Anterior cingulate cortex (tissue), 58 donors: ENCODE results near the gene SMG1.
"Not testable (repeated sequence)": the region's sequence is repeated elsewhere in the genome, so short reads cannot be mapped to it uniquely, and the experiment has no call there.

Source experiments
- DNase-seq, 58 donors: peaks; one replicate each; lab custom pipeline; 2025; lab: John Stamatoyannopoulos, UW

SMG1 gene

DNA sequence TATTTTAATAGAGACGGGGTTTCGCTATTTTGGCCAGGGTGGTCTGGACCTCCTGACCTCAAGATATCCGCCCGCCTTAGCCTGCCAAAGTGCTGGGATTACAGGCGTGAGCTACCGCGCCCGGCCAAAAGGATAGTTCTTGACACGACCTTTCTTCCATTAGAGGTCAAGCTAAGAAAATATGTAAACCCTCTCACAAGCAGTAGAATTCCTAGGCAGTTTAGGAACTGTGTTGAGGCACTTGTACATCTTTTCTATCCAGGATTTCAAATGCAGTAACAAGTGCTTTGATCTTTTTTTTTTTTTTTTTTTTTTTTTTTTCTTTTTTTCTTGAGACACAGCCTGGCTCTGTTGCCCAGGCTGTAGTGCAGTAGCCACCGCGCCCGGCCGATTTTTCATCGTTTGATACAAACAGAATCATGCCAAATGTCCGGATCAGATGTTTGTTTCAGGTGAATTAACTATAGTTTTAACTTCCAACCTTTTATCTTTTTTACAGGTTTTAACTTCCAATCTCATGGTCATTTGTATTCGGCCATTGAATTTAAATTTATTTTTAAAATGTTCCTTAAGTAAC, 123.4 kb downstream of the SMG1 start:
- DNase-seq = no peak

DNA sequence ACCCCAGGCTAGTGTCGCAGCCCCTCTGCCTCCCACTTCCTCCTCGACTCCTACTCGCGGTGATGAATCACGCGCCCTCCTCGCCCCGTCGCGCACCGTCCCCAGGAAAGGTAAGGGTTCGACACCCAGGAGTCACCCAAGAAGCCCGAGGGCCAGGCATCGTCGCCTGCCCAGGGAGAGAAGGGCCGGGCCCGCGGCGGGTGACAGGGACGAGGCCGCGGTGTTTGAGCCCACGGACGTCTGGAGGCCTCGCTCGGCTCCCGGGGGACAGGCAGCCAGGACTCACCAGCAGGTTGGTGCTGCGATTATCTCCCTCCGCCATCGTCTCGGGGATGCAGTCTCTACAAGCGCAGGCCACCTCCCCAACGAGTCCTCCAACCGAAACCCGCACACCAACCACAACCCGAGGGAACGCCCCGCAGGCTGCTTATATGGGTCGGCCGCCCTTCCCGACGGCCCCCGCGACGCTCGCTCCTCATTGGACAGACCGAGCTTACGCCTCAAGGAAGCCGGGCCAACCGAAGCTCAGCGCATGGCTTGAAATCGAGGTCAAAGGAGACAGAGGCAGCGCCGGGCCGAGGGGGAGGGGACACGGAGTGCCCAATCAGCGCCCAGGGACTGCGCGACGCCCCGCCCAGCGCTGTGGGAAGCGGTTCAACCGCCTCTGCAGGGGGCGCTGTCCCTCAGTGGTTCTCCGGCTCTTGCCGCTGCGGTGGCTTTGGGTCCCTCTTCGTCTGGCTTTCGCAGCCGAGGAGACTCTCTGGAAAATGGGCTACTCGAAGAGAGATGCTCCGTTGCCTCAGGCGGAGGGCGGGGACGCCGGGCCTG, 124.8 kb downstream of the SMG1 start, which contains the start of gene ARL6IP1:
Gene ARL6IP1, minus strand, starts transcription at position 405 of the 828 bp plus-strand sequence. Its CDS starts 83 bp downstream, at position 322.
- peak; percentile 88 to 99 (median 99) for DNase-seq

DNA sequence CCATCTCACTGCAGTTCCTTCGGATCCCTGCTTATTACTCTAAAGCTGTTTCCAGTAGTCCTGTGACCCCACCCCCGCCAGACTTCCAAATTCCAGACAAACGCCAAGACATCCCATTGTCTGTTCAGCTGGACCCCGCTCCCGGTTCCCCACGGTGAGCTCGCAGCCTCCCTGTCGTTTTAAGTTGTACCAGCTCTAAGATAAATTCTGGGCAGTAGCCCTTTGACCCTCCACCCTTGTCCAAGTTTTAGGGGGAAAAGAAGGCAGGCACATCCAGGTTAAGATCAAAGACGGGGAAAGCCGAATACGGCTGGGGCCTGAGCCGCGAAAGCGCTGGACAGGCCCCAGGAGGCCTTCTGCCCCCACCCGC, 125.4 kb downstream of the SMG1 start:
- DNase-seq = peak in 3 of 58 donors; percentile 13 to 30 (median 19)

DNA sequence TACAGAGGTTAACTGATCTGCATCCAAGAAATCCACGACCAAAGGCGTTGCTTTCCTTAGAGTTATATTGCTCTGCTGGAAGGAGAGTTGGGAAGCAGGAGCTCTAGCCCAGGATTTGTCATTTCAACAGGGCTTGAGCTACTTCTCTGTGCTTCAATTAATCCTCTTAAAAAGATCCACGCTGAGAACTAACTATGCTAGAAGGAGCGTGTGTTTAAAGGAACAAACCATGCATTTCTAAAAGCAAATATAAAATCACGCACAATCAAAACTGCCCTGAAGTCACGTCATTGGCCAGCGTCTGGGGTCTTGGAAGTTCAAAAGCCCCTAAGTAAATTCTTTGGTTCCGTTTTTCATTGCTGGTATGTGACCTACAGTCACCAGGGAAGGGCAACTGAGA, 125.9 kb downstream of the SMG1 start:
- DNase-seq = no peak

DNA sequence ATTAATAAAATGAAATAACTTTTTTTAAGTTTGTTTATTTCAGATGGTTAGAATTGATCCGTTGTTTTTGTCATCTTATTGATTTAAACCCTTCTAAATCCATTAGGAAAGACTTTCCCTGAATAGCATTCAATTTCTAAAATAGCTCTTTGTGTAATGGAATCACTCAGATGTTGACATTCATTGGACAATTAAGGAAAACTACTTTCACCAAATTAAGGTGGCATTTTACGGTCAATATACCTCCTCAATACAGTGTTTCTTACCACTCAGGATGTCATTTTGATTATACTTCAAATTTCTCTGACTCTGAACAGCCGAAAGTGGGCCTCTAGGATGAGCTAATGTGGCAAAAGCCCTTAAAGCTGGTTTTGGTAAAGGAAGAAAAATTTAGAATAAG, 126.7 kb downstream of the SMG1 start:
- no peak for DNase-seq

DNA sequence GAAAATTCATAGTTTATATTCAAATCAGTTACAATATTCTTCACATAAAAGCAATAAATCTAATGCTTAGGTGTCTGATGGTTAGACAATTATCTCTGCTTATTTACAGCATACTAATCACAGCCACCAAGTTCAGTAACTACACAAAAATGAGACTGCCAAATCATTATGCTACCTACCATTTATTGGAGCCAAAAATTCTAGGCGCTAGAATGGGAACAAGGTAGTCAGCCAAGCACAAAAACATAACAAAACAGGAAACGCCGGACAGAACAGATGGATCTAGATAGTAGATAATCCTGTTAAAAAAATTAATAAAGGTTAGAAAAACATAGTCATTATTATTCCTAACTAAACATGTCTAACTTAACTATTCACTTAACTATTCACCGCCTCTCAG, 128.5 kb downstream of the SMG1 start:
- DNase-seq = no peak

DNA sequence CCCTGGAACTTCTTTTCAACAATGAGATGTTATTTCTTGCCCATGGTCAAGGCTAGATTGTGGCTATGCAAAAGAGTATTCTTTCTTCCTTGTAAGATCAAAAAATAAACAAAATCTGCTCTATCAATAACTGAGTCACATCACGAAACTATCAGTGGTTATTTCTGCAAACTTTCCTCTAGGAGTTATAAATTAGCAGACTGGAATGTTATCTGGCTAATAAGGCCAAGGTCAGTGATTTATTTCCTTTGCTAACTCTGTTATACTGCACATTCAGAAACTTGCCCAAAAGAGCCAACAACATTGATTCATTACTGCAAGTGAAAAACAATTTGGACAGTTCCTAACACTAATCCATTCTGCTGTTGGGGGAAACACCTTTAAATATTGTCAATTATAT, 129.8 kb downstream of the SMG1 start:
- no peak for DNase-seq

DNA sequence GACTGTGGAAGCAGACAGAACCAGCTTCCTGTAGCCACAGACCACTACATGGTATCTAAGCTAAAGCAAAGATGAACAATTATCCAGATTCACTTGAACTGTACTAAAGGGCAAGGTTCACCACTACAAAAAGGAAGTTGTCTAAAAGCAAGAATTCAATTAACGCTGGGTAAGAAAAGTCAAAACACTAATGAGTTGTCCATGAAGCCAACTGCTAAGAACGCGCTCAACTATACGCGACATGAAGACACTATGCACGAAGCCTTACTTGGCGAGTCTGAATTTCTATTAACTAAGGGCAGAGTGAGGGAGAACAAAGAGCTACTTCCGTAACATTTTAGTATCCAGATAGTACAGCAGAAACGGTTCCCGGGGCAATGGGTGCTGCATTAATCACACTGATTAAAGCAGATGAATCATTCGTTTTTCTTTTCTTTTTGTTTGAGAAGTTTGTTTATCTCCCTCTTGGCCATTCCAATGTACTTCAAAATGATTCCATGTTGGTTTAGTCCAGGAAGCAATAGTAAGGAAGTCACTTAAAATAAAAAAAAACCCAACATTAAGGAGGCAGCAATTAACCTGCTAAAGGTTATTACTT, 133.3 kb downstream of the SMG1 start:
- no peak for DNase-seq

DNA sequence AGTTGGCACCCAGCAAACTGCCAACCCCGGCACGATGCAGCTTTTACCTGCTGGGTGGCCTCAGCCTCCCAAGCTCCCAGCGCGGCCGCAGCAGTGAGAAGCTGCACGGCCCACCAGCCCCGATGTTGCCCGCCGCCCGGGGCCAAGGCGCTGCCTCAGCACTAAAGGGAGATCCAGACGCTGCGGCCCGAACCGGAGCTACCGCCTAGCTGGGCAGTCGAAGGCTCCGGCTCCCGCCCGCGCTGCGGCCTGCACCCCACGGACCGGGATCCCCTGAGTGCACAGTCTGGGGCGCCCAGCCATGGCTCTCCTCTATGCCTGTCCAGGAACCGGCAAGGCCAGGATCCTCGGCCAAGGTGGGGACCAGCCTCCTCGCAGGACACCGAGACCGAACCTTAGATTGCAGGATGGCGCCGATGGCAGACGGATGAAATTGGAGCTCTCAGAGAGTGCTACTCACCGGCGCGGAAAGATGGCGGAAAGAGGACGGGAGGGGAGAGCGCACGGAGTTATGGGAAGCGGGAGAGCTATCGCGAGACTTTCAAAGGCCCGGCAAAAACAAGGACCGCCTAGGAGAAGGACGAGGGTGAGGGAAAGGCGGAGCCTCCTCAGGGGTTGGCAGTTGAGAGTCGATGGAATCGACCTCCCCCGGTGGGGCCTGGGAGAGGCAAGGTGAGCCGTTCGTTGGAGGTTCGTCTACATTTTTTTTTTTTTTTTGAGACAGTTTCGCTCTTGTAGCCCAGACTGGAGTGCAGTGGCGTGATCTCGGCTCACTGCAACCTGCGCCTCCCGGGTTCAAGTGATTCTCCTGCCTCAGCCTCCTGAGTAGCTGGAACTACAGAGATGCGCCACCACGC, 136.1 kb downstream of the SMG1 start, which contains the start of gene RPS15A:
Gene RPS15A, minus strand, starts transcription at position 485 of the 857 bp plus-strand sequence. CDS start 1,221 bp downstream, outside the sequence.
- peak; percentile 39 to 95 (median 89) for DNase-seq

DNA sequence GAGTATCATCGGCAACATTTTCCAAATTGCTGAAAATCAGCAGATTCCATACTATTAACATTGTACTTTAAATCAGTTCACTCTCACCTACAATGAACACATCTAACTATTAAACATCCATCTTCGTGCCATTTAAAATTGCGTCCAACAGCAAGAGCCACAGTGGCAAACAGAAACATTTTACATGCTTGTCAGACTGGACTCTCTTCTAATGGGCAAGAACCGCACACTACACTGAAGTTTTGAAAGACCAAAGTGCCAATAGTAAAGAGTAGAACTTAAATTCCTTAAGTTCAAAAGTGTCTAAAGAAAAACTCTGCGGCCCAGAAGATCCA, 136.7 kb downstream of the SMG1 start:
- no peak for DNase-seq

DNA sequence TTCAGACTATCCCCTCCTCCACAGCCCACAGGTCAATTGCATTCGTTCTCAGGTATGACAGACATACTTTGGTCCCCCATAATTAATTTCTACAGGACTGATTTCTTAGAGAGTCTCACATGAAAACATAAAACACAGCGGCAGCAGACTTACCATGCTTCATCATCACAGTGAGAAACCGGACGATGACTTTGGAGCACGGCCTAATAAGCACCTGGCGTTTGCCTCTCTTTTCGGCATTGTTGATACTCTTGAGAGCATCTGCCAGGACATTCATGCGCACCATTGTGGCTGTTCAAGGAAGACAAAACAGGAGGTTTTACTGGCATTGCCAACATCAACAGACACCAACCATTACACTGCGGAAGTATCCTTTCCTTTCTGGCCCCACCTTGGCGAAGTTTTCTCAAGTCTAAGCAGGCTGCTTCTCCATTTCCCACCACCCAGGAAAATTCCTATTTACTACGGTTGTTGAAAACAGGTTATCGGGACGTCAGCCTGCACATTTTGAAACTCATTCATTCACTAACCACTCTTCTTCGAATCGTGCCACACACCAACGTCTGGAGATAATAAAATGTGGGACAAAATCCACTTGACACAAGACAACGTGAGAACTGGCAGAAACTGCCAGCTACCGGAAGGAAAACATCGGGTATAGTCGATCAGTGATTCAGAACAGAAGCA, 137.2 kb downstream of the SMG1 start:
- DNase-seq = no peak

DNA sequence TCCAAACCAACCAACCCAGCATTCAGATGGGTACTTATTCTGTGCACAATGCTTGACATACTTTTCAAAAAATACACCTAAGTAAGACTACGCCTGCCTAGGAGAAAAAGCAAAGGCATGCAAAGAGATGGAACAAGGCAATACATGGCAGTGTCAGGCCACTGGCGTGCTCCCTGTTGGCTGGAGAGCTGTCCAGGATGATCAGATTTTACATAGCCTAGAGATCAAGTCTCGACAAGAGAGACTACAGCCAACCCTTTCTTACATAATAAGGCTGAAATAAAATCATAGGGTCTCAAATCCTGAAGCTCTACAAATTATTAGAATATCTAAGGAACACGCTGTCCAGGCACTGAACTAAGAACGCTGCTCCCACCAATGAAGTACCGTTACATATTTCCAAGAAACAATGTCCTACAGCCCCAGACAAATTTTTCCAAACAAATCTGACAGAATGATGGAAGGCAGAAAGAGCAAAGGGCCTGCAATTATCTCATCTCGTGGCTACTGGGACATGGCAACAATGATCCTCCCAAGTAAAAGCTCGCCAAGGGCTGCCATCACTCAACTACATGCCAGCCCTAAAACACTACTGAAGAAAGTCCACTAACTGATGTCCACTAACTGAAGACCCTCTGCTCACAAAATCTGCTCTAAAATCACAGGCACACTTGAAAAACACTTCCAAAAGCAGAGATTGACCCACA, 141.1 kb downstream of the SMG1 start:
- no peak for DNase-seq

DNA sequence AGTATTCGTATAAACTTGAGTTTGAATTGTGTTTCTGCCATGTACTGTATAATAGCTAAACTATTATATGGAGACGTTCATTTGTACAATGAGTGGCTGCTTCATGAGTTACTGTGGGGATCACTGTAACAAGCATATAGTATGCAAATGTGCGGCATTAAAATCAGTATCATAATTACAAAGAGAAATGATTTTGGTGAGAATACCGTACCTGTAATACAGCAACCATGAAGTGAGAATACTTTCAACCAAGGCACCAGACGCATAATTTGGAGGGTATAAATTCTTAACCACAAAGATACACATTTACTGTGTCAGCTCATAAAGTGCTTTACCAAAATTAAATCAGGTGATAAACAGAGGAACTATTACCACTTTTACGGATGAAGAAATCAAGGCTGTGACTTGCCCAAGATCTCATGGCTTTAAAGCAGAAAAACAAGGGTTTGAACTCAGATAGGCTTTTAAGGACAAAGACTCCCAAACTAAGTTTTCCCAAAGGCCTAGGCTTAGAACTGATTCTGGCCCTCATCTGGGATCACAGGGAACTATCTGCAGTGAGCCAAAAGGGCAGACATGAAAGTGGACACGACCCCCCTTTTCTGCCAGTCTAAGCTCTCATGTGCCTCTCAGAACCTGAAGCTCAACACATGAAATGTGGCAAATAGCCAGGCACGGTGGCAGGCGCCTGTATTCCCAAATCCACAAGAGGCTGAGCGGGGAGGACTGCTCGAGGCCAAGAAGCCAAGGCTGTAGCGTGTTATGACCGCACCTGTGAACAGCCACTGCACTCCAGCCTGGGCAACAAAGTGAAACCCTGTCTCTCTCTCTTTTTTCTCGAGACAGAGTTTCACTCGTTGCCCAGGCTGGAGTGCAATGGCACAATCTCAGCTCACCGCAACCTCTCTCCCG, 142.5 kb downstream of the SMG1 start:
- no peak for DNase-seq

DNA sequence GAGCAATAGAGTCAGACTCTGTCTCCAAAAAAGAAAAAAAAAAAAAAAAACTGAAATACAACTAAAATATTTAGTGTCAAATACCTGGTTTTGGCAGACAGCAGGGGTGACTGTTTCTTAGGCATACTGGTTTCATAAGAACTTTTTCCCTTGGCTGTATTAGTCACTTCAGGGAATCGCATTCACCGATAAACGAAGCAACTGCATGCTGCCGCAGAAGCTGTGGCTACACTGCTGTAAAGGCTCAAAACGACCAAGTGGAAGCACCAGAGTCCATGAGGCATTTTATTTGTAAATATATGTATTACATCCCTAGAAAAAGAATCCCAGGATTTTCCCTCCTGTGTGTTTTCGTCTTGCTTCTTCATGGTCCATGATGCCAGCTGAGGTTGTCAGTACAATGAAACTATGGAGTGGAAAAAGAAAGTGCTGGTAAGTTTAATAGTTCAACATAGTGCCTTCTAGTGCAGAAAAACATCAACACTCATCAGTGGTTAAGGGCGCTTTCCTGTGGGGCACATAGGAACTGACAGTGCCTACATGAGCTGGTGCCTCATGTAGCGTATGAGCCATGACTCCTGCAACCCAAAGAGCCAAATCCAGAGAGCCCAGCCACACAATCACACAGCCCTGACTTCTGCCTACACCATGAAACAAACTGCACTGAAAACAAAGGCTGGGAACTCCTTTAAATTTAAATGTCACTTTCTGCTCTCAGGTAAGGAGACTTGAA, 143.3 kb downstream of the SMG1 start:
- DNase-seq = no peak

DNA sequence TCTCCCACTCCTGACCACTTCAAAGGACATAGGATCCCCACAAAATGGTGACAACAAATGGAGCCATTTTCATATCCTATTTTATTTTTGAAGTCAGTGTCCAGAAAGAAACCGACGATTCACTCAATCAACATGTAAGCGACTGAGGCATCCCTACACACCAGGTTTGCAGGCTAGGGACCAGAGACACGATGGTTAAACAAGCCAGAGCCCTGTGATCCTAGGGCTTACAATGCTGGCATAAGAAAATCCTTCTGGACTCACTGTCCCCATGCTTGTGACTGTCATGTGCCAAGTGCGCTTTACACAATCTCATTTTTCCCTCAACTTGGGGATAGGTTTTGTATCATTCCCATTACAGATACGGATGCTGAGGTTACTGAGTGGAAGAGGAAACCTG, 145.0 kb downstream of the SMG1 start:
- DNase-seq = not testable (repeated sequence)

DNA sequence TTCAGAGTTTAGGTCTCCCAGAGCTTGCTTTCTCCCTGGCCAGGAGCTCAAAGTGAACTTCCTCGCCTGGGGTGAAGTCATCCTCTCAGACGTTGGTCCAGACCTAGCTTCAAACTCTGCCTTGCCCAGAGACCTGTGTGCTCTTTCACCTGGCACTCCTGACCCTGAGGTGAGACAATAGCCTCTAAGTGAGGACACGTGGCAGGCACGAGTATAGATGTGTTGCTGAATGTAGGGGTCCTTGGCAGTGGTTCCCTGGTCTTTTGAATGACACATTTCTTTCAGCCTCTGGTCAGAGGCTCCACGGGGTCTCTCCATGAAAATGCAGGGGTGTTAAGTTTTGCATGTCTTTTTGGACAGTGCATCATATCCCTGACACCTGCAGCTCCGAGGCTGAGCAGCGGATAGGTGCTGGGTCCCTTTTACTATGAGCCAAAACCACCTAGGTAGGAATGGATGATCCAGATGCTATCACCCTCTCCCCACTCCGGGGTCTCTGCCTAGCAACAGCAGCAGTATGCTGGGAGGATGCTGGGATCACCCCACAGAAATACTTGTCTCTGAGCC, 145.7 kb downstream of the SMG1 start:
- not testable (repeated sequence) for DNase-seq

DNA sequence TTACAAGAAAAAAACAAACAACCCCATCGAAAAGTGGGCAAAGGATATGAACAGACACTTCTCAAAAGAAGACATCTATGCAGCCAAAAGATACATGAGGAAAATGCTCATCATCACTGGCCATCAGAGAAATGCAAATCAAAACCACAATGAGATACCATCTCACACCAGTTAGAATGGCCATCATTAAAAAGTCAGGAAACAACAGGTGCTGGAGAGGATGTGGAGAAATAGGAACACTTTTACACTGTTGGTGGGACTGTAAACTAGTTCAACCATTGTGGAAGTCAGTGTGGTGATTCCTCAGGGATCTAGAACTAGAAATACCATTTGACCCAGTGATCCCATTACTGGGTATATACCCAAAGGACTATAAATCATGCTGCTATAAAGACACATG, 148.5 kb downstream of the SMG1 start:
- not testable (repeated sequence) for DNase-seq
